Measurements from ENCODE around the gene ALK.

GRCh38 chr2:29253026-29253425 is 668.4 kb downstream of the ALK start:
- TF ChIP-seq, protein P1, sequence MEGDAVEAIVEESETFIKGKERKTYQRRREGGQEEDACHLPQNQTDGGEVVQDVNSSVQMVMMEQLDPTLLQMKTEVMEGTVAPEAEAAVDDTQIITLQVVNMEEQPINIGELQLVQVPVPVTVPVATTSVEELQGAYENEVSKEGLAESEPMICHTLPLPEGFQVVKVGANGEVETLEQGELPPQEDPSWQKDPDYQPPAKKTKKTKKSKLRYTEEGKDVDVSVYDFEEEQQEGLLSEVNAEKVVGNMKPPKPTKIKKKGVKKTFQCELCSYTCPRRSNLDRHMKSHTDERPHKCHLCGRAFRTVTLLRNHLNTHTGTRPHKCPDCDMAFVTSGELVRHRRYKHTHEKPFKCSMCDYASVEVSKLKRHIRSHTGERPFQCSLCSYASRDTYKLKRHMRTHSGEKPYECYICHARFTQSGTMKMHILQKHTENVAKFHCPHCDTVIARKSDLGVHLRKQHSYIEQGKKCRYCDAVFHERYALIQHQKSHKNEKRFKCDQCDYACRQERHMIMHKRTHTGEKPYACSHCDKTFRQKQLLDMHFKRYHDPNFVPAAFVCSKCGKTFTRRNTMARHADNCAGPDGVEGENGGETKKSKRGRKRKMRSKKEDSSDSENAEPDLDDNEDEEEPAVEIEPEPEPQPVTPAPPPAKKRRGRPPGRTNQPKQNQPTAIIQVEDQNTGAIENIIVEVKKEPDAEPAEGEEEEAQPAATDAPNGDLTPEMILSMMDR (IDR thresholded peaks at IDR 0.05; ENCODE audit: low read length) = no peak
- TF ChIP-seq EZH2 (IDR thresholded peaks at IDR 0.05; ENCODE audit: borderline replicate concordance, low read length) = no peak
